Measurements from ENCODE around the gene CLEC16A. TPM values are rescaled to one million over a fixed set of nuclear protein-coding genes. Genes with fewer than 3 reads are reported as not detected.
A peak's percentile ranks its signal among the peaks of the same experiment; 100 is the strongest.

CLEC16A gene
- total and polyA plus RNA-seq, 9 of the 15 experiments (the other 6 are each of a cell fraction or from before 2014, with no cell fraction given) = 1.00 to 22.3 (median 10.0) TPM

DNA sequence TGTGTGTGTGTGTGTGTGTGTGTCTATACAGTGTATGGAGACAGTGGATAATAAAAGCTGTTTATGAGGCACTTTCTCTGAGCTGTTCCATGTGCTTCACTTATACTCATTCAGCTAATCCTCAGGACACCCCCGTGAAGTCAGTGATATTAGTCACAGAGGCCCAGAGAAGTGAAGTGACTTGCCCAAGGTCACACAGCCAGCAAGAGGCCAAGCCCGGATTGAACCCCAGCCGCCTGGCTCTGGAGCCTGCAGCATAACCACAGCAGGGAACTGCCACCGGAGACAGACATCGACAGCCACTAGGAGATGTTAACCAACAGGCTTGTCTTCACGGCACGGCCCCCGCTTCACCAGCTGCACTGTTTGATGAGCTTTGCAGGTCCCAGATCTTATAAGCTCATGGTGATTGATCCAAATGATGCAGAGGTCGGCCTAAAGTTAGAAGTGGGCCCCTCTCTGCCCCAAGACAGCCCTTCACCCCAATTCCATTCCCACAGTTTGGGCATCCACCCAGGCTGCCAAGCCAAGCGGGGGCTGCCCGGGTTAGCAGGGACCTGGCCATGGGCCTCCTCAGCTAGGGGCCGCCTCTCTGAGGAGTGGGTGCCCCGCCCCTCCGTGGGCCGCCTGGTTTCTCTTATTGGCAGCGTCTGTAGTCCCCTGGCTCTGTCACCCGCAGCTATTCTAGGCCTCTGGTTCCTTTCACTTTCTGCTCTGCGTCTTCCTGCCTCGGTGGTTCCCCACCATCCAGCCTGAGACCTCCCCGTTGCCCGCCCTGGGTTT is 280.7 kb downstream of the CLEC16A start:
- Histone ChIP-seq H3K9ac (ENCODE audit: insufficient read depth in 1 of 2, low read depth in 2 of 2, low read length in 2 of 2) (peak overlapping the region in 1 of 2 experiments; percentile 31; a peak in 1 of 4 replicates), H3K4me1 (replicated peaks in 1 of 2; ENCODE audit: control insufficient read depth in 2 of 2, insufficient read depth in 2 of 2, low read length in 2 of 2) (peaks cover 6 to 20% of the 10 kb centered on the region in 2 experiments), H3K9me1 (ENCODE audit: control insufficient read depth, insufficient read depth, low read length) (no peaks in the 10 kb centered on the region), H3K27me3 (ENCODE audit: control insufficient read depth in 2 of 2, insufficient read depth in 2 of 2, low read length in 2 of 2) (no peaks in the 10 kb centered on the region), H3K4me3 (no peak overlapping the region), H3K4me2 (ENCODE audit: insufficient read depth, low read length) (no peak overlapping the region), H3K36me3 (ENCODE audit: control insufficient read depth, insufficient read depth, low read length) (no peaks in the 10 kb centered on the region), H2AFZ (ENCODE audit: low read depth, low read length) (peak overlapping the region; percentile 69), H3K79me2 (ENCODE audit: control insufficient read depth, insufficient read depth, low read length) (no peaks in the 10 kb centered on the region), H4K20me1 (replicated peaks; ENCODE audit: control insufficient read depth, insufficient read depth, low read length) (no peaks in the 10 kb centered on the region), H3K27ac (ENCODE audit: extremely low read depth, low read depth, low read length) (peak overlapping the region; percentile 59; the same call in 1 of the 3 replicates), H3K9me3 (replicated peaks; ENCODE audit: control insufficient read depth, insufficient read depth, low read depth, low read length) (no peaks in the 10 kb centered on the region)
- FAIRE-seq (no peak), ATAC-seq (no peak; the same call in 2 of the 3 replicates), DNase-seq (ENCODE audit: extremely low read depth in 1 of 4, low spot score in 3 of 4) (no peak)
- WGBS (ENCODE audit: insufficient coverage, low coverage, missing lambda C conversion rate) = 80% methylated on average over 20 of the region's 21 CpGs
- ChIA-PET POLR2A (interaction anchor here (0.6 to 1.4 kb wide), 5 partner anchors 13 to 227 kb away, joined by 3 to 4 read pairs (median 3); no protein-coding TSS in a partner anchor), CTCF (ENCODE audit: low intra/inter-chr PET ratio) (no interaction called here)
- intact Hi-C loops (cut with micrococcal nuclease) (loop anchor here (1.0 kb wide), 1 partner anchor 8 kb away; no protein-coding TSS in a partner anchor), in situ Hi-C loops (cut with MboI) (no loop called here)
- BruUV-seq (replicated peaks) = no TSS peak
- TF ChIP-seq PCBP1 (IDR thresholded peaks at IDR 0.05; ENCODE audit: low read depth, low read length, poor library complexity, severe bottlenecking) = no peak
- TF ChIP-seq NFYB (IDR thresholded peaks at IDR 0.05; ENCODE audit: extremely low read depth, insufficient read length) = no peak
- TF ChIP-seq, protein P1, sequence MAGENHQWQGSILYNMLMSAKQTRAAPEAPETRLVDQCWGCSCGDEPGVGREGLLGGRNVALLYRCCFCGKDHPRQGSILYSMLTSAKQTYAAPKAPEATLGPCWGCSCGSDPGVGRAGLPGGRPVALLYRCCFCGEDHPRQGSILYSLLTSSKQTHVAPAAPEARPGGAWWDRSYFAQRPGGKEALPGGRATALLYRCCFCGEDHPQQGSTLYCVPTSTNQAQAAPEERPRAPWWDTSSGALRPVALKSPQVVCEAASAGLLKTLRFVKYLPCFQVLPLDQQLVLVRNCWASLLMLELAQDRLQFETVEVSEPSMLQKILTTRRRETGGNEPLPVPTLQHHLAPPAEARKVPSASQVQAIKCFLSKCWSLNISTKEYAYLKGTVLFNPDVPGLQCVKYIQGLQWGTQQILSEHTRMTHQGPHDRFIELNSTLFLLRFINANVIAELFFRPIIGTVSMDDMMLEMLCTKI (IDR thresholded peaks at IDR 0.05; ENCODE audit: partially characterized antibody) = no peak
- no peak for TF ChIP-seq MTF1 (CRISPR knock-in tag; IDR thresholded peaks at IDR 0.05; ENCODE audit: borderline replicate concordance)
- no peak for TF ChIP-seq COPS2 (conservative IDR thresholded peaks at IDR 0.05)
- no peak for TF ChIP-seq ZNF253 (CRISPR knock-in tag; conservative IDR thresholded peaks at IDR 0.05)
- TF ChIP-seq HNRNPL (IDR thresholded peaks at IDR 0.05; ENCODE audit: low read depth, low read length) = no peak
- no peak for TF ChIP-seq NFATC3 (IDR thresholded peaks at IDR 0.05)
- no peak for TF ChIP-seq CREB3L1 (IDR thresholded peaks at IDR 0.05; ENCODE audit: borderline replicate concordance, low read depth)
- 0 out of 4 replicates have a peak, but pooled peaks of 1 of the 2 experiments have one; percentile 33 for TF ChIP-seq HDAC1 (IDR thresholded peaks at IDR 0.05)
- no peak for TF ChIP-seq JUN (IDR thresholded peaks at IDR 0.05; ENCODE audit: borderline replicate concordance, low read depth, low read length)
- TF ChIP-seq JUN (CRISPR knock-in tag; IDR thresholded peaks at IDR 0.05; ENCODE audit: borderline replicate concordance) = no peak
- TF ChIP-seq, protein P2, sequence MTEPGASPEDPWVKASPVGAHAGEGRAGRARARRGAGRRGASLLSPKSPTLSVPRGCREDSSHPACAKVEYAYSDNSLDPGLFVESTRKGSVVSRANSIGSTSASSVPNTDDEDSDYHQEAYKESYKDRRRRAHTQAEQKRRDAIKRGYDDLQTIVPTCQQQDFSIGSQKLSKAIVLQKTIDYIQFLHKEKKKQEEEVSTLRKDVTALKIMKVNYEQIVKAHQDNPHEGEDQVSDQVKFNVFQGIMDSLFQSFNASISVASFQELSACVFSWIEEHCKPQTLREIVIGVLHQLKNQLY (CRISPR knock-in tag; conservative IDR thresholded peaks at IDR 0.05) = no peak
- no peak for TF ChIP-seq TSC22D4 (tag; IDR thresholded peaks at IDR 0.05)
- TF ChIP-seq ZNF175 (CRISPR knock-in tag; IDR thresholded peaks at IDR 0.05; ENCODE audit: low read depth) = no peak
- TF ChIP-seq BACH1 (tag; IDR thresholded peaks at IDR 0.05) = no peak
- peak; percentile 59 to 77 for TF ChIP-seq KDM1A (IDR thresholded peaks at IDR 0.05)

Measured in K562 (cell line).